HG03045 (cell line): ENCODE data around the gene CLEC14A.

ENCODE experiments used
- ATAC-seq: cut with Tn5 transposase; IDR thresholded peaks from one replicate; pipeline ENCODE4 v1.9.1; 2021; ENCODE audit warnings: mild to moderate bottlenecking, moderate library complexity; ENCODE audit not compliant: unreplicated experiment

Gene CLEC14A

DNA sequence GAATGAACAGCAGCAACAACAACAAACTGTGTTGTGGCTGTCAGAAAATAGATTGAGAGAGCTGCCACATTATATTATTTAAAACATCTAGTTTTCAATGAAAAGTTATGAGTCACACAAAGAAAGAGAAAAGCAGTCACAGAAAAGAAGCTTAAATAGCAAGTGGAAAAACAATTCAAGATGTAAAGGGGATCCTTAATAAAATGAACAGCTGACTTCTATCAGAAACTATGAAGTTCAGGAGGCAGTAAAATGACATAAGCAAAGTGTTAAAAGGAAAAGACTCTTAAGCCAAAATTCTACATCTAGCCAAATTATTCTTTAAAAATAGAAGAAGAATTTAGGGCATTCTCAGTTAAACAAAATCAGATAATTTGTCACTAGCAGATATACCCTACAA is 5.6 kb downstream of the CLEC14A start:
- no peak for ATAC-seq

DNA sequence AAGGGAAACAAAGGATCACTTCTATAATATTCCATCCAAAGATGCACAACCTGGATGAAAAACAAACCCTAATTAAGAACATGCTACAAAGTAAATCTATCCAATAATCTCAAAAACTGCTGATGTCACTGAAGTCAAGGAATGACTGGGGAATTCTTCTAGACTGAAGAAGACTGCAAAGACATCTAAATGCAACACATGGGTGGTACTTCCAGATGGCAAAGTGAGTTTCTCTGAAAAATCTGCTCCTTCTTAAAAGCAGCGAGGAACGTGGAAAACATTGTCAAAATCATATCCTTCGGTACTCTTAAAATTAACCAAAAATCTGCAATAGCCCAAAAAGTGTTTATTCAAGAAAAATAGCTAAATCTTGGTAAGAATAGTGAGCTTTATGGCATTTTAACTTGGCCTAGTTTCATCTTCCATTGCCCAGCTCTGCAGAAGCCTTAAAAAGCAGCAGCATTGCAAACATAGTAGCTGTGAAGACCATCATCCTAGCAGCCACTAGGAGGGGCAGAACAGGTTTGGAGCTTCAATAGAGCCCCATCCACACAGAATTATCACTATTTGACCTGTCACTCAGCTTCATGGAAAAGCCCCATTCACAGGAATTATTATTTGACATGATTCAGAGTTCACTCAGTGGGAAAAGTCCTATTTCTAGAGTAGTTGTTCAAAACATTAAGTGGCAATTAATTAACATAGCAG is 7.4 kb downstream of the CLEC14A start:
- no peak for ATAC-seq

- no peak for ATAC-seq
Measured at GRCh38 chr14:38243696-38244240, 12.1 kb downstream of the CLEC14A start.

GRCh38 chr14:38238878-38239277 is 17.0 kb downstream of the CLEC14A start:
- no peak for ATAC-seq

- ATAC-seq, result no peak
Measured at GRCh38 chr14:38238332-38238731, 17.6 kb downstream of the CLEC14A start.

GRCh38 chr14:38233218-38233617 is 22.7 kb downstream of the CLEC14A start:
- no peak for ATAC-seq

- no peak for ATAC-seq
Measured at GRCh38 chr14:38226366-38226765, 29.5 kb downstream of the CLEC14A start.

GRCh38 chr14:38225946-38226345 is 29.9 kb downstream of the CLEC14A start:
- ATAC-seq, result no peak

- no peak for ATAC-seq
Measured at GRCh38 chr14:38224338-38224737, 31.6 kb downstream of the CLEC14A start.

DNA sequence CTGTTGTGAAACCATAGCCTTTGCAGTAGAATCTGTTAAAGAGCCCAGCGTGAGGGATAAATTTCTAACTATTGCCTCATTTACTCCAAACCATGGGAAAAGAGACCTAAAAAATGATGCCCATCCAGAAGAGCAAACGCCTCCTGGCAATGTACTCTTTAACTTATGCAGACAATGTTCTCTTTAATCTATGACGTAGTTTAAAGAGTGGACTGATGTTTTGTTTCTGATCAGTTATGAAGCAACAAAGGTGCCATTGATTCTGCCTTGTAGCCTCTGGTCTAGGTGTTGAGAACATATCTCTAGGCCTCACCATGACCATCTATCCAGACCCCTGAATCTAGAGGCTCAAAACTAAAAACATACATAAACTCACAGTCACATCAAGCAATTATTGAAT is 34.8 kb downstream of the CLEC14A start:
- ATAC-seq, result no peak

DNA sequence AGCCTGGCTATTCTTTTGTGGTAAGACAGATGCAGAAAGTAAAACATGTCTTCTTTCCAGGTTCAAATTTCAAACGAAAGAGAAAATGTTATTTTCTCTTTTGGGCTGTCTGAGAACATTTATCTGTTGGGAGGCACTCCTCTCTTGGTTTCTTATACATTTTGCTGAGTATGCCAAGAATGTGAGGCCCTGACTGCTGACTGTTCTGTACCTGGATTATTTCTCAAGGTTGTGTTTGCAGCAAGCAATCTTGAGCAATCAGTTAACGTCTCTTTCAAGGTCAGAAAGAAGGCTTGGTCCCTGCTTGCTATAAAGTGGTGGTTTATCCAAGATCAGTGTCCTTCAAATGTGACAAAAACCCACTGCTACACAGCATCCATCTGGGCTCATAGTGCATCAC is 38.3 kb downstream of the CLEC14A start:
- ATAC-seq, result no peak

GRCh38 chr14:38213001-38213400 is 42.9 kb downstream of the CLEC14A start:
- no peak for ATAC-seq

DNA sequence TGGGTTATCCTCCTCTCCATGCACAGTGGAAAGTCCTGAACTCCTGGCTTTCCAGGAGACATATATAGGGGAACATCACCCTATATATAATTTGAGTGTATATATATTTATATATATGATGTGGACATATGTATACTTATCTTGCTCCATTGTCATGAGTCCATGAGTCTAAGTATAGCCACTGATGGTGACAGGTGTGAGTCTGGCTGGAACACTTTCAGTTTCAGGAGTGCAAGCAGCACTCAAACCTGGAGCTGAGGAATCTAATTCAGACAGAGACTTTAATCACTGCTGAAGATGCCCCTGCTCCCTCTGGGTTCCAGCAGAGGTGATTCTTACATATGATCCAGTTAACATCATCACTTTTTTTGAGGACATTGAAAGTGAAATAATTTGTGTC is 43.8 kb downstream of the CLEC14A start:
- no peak for ATAC-seq

- no peak for ATAC-seq
Measured at GRCh38 chr14:38211255-38211735, 44.6 kb downstream of the CLEC14A start.

DNA sequence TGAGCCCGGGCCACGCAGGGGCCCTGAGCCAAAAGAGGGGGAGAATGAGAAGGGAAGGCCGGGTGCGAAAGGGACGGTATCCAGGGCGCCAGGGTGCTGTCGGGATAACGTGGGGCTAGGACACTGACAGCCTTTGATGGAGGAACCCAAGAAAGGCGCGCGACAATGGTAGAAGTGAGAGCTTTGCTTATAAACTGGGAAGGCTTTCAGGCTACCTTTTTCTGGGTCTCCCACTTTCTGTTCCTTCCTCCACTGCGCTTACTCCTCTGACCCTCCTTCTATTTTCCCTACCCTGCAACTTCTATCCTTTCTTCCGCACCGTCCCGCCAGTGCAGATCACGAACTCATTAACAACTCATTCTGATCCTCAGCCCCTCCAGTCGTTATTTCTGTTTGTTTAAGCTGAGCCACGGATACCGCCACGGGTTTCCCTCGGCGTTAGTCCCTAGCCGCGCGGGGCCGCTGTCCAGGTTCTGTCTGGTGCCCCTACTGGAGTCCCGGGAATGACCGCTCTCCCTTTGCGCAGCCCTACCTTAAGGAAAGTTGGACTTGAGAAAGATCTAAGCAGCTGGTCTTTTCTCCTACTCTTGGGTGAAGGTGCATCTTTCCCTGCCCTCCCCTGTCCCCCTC is 45.2 kb downstream of the CLEC14A start:
- no peak for ATAC-seq

GRCh38 chr14:38209572-38210557 is 46.0 kb downstream of the CLEC14A start:
- ATAC-seq, result no peak

DNA sequence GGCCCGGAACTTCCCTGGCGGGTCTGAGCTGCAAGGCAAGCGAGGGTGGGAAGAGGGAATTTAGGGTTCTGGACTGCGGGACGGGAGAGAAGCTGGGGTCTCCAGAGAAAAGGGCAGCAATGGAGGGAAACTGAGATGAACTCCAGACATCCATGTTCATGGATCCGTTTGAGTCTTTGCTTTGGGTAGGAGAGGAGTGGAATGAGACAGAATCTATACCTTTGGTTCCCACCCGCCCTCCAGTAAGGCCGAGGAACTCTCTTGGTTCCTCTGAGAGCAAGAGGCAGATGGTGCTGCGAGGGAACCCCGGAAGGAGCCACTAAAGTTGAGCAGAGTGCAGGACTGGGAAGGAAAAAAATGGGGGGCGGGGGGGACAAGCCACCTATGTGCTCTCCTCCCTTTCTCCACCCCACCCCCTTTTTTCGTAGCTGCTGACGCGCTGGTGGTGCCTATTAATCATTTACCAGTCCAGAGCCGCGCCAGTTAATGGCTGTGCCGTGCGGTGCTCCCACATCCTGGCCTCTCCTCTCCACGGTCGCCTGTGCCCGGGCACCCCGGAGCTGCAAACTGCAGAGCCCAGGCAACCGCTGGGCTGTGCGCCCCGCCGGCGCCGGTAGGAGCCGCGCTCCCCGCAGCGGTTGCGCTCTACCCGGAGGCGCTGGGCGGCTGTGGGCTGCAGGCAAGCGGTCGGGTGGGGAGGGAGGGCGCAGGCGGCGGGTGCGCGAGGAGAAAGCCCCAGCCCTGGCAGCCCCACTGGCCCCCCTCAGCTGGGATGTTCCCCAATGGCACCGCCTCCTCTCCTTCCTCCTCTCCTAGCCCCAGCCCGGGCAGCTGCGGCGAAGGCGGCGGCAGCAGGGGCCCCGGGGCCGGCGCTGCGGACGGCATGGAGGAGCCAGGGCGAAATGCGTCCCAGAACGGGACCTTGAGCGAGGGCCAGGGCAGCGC is 47.0 kb downstream of the CLEC14A start:
- no peak for ATAC-seq

DNA sequence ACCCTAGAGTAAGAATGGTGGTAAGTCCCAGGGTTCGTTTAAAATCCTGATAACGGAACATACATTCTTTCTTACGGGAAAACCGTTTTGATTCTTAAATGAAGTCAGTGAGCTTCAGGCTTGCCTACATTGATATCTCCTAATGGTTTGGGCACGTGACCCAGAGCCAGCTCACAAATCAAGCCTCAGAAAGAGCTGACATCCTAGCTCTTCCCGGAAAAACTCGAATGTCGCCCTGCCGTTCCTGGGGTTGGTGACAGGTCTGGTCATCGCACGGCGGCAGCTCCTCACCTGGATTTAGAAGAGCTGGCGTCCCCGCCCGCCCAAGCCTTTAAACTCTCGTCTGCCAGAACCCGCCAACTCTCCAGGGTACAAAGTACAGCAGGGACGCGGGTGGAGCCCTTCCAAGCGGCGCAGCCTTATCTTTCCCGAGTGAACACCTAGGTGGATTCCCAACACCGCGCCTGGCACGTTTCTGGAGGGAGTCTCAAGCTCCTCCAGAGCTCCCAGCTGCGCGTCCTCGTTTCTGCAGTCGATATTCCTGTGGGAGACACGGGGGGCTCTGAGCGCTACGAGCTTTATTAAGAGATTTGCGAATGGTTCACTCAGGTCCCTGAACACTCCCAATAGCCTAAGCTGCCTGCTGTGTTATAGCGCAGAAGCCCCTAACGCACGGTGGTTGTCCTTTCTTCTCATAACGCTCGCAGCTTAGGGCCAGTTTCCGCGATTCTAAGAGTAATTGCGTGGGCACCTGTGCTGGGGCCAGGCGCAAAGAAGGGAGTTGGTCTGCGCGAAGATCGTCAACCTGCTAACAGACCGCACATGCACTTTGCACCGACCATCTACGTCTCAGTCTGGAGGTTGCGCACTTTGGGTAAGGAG is 47.9 kb downstream of the CLEC14A start, which contains the start of gene SSTR1:
TSS of gene SSTR1 (plus strand) at position 169 of the 882 bp plus-strand sequence. CDS start 1,486 bp downstream, outside the sequence.
- ATAC-seq, result no peak

DNA sequence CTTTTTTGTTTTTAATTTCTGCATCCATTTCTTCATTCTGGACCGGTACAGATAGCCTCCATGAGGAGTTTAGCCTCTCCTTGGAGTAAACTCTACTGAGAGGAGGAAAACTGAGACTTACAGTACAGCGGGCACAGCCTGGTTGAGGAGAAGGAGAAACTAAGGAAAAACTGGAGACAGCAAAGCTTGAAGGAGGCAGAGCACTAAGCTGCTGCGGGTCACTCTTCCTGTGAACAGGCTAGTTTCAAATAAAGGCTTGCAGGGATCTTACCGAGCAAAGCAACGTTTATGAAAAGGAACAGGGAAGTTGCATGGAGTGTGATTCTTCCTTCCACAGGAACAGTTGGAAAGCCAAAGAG is 48.5 kb downstream of the CLEC14A start:
- ATAC-seq, result no peak
